B cell (primary cell): ENCODE results near the gene ADGRA1. TPM values are rescaled to one million over a fixed set of nuclear protein-coding genes. Genes with fewer than 3 reads are reported as not detected.

ENCODE experiments used
- ATAC-seq: fragments of 200-7000 bp; cut with Tn5 transposase; one replicate; pipeline ENCODE4 v1.10.0; 2021; ENCODE audit warnings: low read depth, mild to moderate bottlenecking, moderate number of reproducible peaks, moderate library complexity
- CTCF ChIA-PET: fragments of 350-600 bp; sonication (Branson Sonifier 250); formaldehyde crosslinking; loops from one replicate; lab custom pipeline; 2021; ENCODE audit warnings: antibody characterized with exemption, inconsistent platforms; lab: Charles Lee
- POLR2A ChIA-PET: fragments of 350-600 bp; sonication (Branson Sonifier 250); formaldehyde crosslinking; loops from one replicate; lab custom pipeline; 2021; ENCODE audit warnings: antibody characterized with exemption; lab: Charles Lee
- DNase-seq: peaks from one replicate; pipeline ENCODE4 v3.0.0; 2013
- H2AFZ ChIP-seq: 2 replicates; pipeline ENCODE4 v1.6.1; 2012; ENCODE audit warnings: mild to moderate bottlenecking, low read depth, low read length; ENCODE audit not compliant: insufficient read depth, poor library complexity, severe bottlenecking
- H3K27ac ChIP-seq, 2 donors: 1 replicate in 1 of 2; 2 replicates in 1 of 2; pipeline ENCODE4 v1.5.1; 2012 to 2013; ENCODE audit warnings: low read length in 2 of 2, mild to moderate bottlenecking in 2 of 2, moderate library complexity in 1 of 2
- H3K27me3 ChIP-seq, 4 experiments: fragments of 200-600 bp in 1 of 4; sonication (generic) in 1 of 4; replicated peaks in 1 of 4; 1 replicate in 2 of 4; 2 replicates in 2 of 4; pipeline versions ENCODE4 v1.6.1 to v1.7.0; 2013 to 2016; ENCODE audit warnings: low read length in 3 of 4, mild to moderate bottlenecking in 2 of 4, mixed read lengths in 1 of 4, moderate library complexity in 1 of 4; ENCODE audit not compliant: insufficient read depth in 4 of 4, control insufficient read depth in 3 of 4; ENCODE audit errors: control extremely low read depth in 1 of 4
- H3K36me3 ChIP-seq, 2 experiments: replicated peaks in 1 of 2; 1 replicate in 1 of 2; 2 replicates in 1 of 2; pipeline versions ENCODE4 v1.6.1 to v1.7.1; 2013; ENCODE audit warnings: low read length in 1 of 2; ENCODE audit not compliant: insufficient read depth in 2 of 2, control insufficient read depth in 1 of 2; ENCODE audit errors: control extremely low read depth in 1 of 2, extremely low read depth in 1 of 2
- H3K4me1 ChIP-seq, 2 donors: fragments of 200-600 bp in 1 of 2; sonication (generic) in 1 of 2; 1 replicate in 1 of 2; 2 replicates in 1 of 2; pipeline versions ENCODE4 v1.5.1 to v1.6.1; 2013 to 2017; ENCODE audit warnings: low read length in 2 of 2; ENCODE audit not compliant: control insufficient read depth in 2 of 2, insufficient read depth in 2 of 2
- H3K4me2 ChIP-seq: replicated peaks from 2 replicates; pipeline ENCODE3; 2012; ENCODE audit warnings: mild to moderate bottlenecking, low read depth, low read length; ENCODE audit not compliant: poor library complexity, severe bottlenecking
- H3K4me3 ChIP-seq, 5 experiments: fragments of 200-600 bp in 1 of 5; sonication (generic) in 1 of 5; 1 replicate in 3 of 5; 2 replicates in 2 of 5; pipeline versions ENCODE4 v1.5.1 to v1.7.0; 2011 to 2016; ENCODE audit warnings: low read length in 4 of 5, mild to moderate bottlenecking in 4 of 5, low read depth in 2 of 5, control low read depth in 1 of 5, moderate library complexity in 1 of 5; ENCODE audit not compliant: insufficient read depth in 1 of 5; ENCODE audit errors: control extremely low read depth in 1 of 5, extremely low read depth in 1 of 5
- H3K79me2 ChIP-seq: fragments of 200-600 bp; sonication (generic); one replicate; pipeline ENCODE4 v1.6.0; 2016; ENCODE audit warnings: low read length; ENCODE audit not compliant: control insufficient read depth, insufficient read depth
- H3K9ac ChIP-seq: fragments of 200-600 bp; sonication (generic); 2 replicates; pipeline ENCODE4 v1.6.1; 2017; ENCODE audit warnings: mild to moderate bottlenecking, low read length, moderate library complexity
- H3K9me3 ChIP-seq, 3 donors: one replicate each; pipeline versions ENCODE4 v1.6.1 to v1.7.1; 2013; ENCODE audit warnings: low read length in 2 of 3; ENCODE audit not compliant: control insufficient read depth in 2 of 3, insufficient read depth in 1 of 3; ENCODE audit errors: control extremely low read depth in 1 of 3
- H4K20me1 ChIP-seq: 2 replicates; pipeline ENCODE4 v1.6.0; 2012; ENCODE audit warnings: mild to moderate bottlenecking, low read length; ENCODE audit not compliant: insufficient read depth, control insufficient read depth, poor library complexity, severe bottlenecking
- H3K27ac Mint-ChIP-seq: one replicate; pipeline ENCODE4 v1.8.0; 2021; ENCODE audit warnings: mixed read lengths
- H3K27me3 Mint-ChIP-seq: one replicate; pipeline ENCODE4 v1.8.0; 2021; ENCODE audit warnings: mixed read lengths
- H3K4me1 Mint-ChIP-seq: one replicate; pipeline ENCODE4 v1.8.0; 2021; ENCODE audit warnings: mixed read lengths
- H3K4me3 Mint-ChIP-seq: one replicate; pipeline ENCODE4 v1.8.0; 2021; ENCODE audit warnings: mixed read lengths
- H3K9me3 Mint-ChIP-seq: one replicate; pipeline ENCODE4 v1.8.0; 2022; ENCODE audit warnings: mixed read lengths; ENCODE audit not compliant: insufficient read depth
- EZH2 ChIP-seq: IDR thresholded peaks from 2 replicates; pipeline ENCODE4 v1.6.1; 2012; ENCODE audit warnings: borderline replicate concordance, low read depth, mild to moderate bottlenecking, moderate library complexity, low read length; ENCODE audit not compliant: insufficient read depth, poor library complexity, severe bottlenecking
- WGBS: methylation state at CpG from one replicate; pipeline ENCODE4 v1.1.5; 2013; ENCODE audit warnings: missing lambda C conversion rate; ENCODE audit not compliant: insufficient coverage; 5-methylcytosine and 5-hydroxymethylcytosine counted together
- intact Hi-C: fragments of 100-400 bp; cut with micrococcal nuclease; formaldehyde crosslinking; loops from one replicate; pipeline ENCODE4 v1.10.0; 2022
- polyA plus RNA-seq: library from polyadenylated mRNA; depleted of rRNA; stranded (reverse); fragments of >200 nt; gene quantifications from 2 replicates; pipeline ENCODE4 v1.2.3, GENCODE V29; 2012
- total RNA-seq, 2 donors: library from RNA; stranded (reverse); fragments of 120-200 nt in 1 of 2; gene quantifications; 1 replicate in 1 of 2; 2 replicates in 1 of 2; pipeline versions ENCODE4 v1.2.3 to v1.2.4, GENCODE V29; 2013 to 2022
- TF ChIP-seq, protein P1 (sequence below): fragments of 200-600 bp; IDR thresholded peaks from one replicate; pipeline ENCODE4 v1.8.0; 2022; ENCODE audit warnings: antibody characterized with exemption, mild to moderate bottlenecking

ADGRA1 gene
- total and polyA plus RNA-seq, 2 donors (not counting 1 experiment from before 2014, with no cell fraction given), result not detected

- Histone ChIP-seq H3K4me3 (no peak overlapping the region), H3K9ac (no peak overlapping the region), H3K36me3 (no peaks in the 10 kb centered on the region), H3K4me1 (no peaks in the 10 kb centered on the region), H2AFZ (no peak overlapping the region), H3K4me2 (no peak overlapping the region), H3K9me3 (peaks cover 0 to 16% (median 0%) of the 10 kb centered on the region in 3 donors), H3K27ac (no peak overlapping the region), H3K79me2 (no peaks in the 10 kb centered on the region), H3K27me3 (no peaks in the 10 kb centered on the region), H4K20me1 (no peaks in the 10 kb centered on the region)
- DNase-seq (no peak), ATAC-seq (no peak)
- WGBS, result 93% methylated on average over 20 of the region's 30 CpGs
- Mint-ChIP-seq H3K4me1 (no peaks in the 10 kb centered on the region), H3K27me3 (no peaks in the 10 kb centered on the region), H3K4me3 (no peak overlapping the region), H3K9me3 (no peaks in the 10 kb centered on the region), H3K27ac (no peak overlapping the region)
- TF ChIP-seq, protein P1, sequence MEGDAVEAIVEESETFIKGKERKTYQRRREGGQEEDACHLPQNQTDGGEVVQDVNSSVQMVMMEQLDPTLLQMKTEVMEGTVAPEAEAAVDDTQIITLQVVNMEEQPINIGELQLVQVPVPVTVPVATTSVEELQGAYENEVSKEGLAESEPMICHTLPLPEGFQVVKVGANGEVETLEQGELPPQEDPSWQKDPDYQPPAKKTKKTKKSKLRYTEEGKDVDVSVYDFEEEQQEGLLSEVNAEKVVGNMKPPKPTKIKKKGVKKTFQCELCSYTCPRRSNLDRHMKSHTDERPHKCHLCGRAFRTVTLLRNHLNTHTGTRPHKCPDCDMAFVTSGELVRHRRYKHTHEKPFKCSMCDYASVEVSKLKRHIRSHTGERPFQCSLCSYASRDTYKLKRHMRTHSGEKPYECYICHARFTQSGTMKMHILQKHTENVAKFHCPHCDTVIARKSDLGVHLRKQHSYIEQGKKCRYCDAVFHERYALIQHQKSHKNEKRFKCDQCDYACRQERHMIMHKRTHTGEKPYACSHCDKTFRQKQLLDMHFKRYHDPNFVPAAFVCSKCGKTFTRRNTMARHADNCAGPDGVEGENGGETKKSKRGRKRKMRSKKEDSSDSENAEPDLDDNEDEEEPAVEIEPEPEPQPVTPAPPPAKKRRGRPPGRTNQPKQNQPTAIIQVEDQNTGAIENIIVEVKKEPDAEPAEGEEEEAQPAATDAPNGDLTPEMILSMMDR, result no peak
- TF ChIP-seq EZH2, result no peak
- ChIA-PET POLR2A (no interaction called here), CTCF (no interaction called here)
- intact Hi-C loops, result no loop called here
These were observed 11.3 kb upstream of the ADGRA1 start for GRCh38 chr10:133076274-133077038.
